NCI-H2171 treated with DMSO at 0.1 percent for 48 hours (cell line): Measurements from ENCODE around the gene RFPL2.
A peak's percentile ranks its signal among the peaks of the same experiment; 100 is the strongest.

ENCODE experiments used
- DNase-seq: peaks from one replicate; lab custom pipeline; 2025; lab: John Stamatoyannopoulos, UW

Gene RFPL2

DNA sequence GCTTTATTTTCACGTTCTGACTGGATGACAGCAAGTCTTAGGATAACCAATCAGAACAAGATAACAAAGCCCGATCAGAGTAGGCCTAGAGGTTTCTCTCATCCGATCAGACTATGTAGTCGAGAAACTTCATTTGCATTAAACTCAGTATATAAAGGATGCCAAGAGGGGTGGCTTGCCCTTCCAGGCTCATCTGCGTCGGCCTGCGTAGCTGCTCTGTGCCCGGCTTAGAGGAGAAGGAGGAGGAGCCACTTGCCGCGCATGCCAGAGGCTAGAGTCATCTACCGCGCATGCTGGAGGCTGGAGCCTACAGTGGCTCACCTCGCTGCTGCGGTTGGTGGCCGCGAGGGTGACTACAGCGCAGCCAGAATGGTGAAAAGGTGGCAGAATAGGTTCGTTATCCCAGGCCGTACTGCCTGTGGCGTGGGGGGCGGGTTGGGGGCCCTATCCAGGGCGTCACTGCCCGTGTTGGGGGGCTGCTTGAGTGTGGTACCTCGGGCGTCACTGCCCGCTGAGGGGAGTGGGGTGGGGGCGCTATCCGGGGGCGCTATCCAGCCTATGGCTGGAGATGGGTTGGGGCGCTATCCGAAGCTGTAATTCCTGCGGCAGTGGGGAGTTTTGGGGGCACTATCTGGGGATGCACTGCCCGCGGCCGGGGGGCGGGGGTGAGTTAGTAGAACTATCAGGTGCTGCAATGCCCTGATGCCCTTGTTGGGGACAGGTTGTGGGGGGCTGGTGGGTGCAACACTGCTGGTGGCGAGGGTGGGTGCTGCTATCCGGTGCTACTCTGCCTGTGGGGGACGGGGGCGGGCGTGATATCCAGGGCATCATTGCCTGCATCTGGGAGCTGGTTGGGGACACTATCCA lies at the start of gene RFPL2:
RFPL2 (minus strand) TSS at position 218 of the 867 bp plus-strand sequence. CDS start 2,622 bp downstream, outside the sequence.
- peak; percentile 91 for DNase-seq

DNA sequence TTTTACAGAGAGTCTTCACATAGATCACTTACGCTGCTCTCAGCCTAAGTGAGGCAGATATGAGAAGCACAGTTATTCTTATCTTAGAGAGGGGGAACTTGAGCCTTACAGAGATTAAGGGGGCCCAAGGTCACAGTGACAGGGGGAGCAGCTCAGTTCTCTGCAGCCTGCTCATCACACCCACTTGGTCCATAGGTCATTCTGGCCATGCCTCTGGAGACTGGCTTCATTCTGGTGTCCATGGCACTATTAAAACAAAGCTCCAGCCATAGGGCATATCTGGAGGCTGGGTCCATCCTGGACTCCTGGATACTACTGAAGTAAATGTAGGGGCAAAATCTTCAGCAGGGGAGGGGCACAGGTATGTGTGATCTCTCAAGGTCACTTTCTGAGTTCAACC lies 44.4 kb upstream of the RFPL2 start:
- no peak for DNase-seq

DNA sequence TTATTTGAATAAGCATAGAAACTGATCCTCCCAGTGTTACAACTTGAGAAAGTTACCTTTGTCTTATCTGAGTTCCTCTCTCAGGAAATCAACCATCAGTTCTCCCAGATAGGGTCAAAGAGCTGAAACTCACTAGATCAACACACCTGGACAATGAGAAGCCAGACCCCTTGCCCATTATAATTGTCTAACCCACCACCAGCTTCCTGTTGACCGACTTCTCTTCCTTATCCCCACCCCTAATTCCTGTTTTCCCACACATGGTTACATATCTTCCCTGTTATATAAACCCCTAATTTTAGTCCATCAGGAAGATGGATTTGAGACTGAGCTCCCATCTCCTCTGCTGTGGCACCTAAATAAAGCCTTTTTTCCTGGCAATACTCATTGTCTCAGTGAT lies 43.4 kb upstream of the RFPL2 start:
- no peak for DNase-seq

DNA sequence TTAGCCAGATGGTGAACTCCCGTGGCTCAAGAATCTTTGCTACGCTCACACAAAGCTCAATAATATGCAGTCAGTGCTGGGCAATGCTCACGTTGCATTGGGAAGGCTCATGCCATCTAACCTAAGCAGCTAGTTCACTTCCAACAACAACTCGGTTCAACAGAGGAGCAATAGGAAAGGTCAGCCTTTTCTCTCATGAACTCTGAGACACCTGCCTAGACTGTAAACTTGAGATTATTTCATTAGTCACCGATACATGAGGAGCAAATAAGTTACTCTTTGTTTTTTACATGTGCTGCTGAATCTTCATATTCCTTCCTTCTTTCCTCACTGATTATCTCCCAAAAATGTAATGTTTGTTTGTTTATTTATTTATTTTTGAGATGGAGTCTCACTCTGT lies 41.3 kb upstream of the RFPL2 start:
- no peak for DNase-seq

DNA sequence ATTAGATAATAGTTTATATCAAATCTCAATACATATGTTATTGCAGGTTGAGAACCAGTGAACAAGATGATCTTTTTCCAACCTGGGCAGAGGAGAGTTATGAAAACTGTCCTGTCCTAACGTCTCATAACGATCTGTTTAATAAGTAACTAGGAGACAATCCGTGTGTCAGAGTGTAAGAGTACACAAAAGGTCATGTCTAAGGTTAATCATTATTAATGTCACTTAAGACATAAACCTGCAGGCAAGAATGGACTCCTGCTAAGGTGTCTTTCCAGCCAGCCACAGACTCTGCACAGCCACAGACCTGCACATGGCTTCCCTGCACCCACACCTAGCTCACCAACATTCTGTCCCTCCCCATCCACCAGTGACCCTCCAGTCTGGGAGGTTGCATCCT lies 40.2 kb upstream of the RFPL2 start:
- DNase-seq: no peak

DNA sequence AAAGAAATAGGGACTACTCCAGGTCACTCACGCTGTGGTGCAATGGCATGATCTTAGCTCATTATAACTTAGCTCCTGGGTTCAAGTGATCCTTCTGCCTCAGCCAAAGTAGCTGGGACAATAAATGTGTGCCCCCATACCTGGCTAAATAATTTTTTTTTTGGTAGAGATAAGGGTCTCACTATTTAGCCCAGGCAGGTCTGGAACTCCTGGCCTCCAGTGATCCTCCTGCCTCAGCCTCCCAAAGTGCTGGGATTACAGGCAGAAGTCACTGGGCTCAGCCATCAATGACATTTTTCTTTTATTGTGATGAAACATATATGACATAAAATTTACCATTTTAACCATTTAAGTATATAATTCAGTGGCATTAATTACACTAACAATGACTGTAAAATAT lies 39.7 kb upstream of the RFPL2 start:
- no peak for DNase-seq

DNA sequence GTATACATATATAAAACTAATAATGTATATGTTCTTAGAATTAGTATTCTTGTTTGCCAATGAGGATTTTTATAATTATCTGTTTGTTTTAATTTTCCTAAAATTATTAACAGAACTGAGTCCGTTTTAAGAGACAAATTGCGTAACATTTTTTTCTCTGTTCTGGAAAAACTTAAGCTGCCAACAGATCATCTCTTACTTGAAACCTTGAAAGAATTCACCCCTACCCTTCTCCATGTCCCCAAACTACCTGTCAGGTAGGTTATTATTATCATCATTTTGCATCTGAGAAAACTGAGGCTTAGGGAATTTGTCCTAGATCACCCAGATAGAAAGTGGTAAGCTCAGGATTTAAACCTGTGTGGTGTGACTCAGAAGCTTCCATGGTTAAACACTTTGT lies 35.6 kb upstream of the RFPL2 start:
- DNase-seq: no peak

DNA sequence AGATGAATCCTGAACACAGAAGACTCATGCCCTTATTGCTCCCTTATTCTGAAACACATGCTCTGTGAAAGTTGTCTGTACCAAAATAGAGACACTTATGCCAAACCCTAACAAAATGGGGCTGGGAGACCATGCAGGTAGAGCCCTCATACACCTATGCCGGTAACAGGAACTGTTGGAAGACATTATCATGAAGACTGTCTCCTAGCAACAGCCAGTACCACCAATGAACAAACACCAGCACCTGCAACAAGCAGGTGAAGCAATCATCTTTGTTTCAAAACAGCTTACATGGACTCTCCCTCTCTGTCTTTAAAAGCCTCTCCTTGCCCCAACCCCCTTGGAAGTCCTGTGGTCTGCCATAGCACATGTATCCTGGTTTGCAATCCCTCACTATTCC lies 33.0 kb upstream of the RFPL2 start:
- no peak for DNase-seq

DNA sequence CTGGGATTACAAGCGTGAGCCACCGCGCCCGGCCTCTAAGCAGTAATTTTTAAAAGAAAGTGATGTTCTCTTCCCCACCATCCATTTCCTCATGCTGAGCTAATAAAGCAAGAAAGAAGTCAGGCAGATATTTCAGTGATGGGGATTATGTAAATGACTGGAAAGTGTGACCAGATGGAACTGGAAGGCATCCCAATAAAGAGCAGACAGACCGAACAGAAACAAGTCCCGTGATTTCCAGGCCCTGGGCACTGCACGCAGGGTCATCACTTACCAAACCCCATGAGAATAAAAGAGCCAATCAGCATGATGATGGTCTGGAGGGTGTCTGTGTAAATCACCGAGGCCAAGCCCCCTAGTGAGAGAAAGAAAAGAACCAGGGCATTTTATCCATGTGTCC lies 32.1 kb upstream of the RFPL2 start:
- no peak for DNase-seq

DNA sequence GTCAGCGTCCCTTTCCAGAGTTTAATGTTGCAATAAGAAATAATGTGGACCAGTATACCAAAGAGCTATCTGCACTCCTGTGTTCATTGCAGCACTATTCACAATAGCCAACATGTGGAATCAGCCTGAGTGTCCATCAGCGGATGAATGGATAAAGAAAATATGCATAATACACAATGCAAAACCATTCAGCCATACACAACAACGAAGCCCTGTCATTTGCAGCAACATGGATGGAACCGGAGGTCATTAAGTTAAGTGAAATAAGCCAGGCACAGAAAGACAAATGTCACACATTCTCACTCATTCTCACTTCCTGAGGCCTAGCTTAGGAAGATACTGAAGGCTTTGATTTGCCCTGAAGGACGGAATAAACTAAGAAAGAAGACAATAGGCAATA lies 28.2 kb upstream of the RFPL2 start:
- DNase-seq: no peak

DNA sequence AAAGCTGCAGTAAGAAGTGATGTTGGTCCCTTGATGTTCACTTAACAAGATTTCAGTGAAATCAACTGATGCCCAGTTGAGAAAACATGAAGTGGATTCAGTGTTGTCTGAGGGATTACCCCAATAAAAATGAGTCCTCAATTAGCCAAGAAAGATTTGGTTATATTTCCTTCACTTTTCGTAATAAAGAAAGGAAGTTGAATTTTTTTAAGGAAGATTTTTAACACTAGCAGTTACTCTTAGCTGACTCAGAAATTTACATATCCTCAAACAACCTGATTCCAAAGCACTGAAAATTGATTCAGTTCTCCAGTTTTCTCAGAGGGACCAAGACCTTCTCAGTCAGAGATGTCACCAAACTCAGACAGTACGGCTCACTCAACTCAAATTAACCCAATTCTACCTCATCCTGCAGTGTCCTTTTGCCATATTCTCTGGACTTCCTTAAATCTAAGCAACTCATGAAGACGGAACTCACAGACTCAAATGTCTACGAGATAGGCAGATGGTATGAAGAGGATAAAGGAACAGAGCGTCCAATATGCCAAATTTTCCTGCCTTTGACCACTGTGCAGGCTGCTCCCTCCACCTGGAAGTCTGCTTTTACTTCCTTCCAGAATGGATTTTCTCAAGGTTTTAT lies 27.4 kb upstream of the RFPL2 start:
- DNase-seq: no peak

DNA sequence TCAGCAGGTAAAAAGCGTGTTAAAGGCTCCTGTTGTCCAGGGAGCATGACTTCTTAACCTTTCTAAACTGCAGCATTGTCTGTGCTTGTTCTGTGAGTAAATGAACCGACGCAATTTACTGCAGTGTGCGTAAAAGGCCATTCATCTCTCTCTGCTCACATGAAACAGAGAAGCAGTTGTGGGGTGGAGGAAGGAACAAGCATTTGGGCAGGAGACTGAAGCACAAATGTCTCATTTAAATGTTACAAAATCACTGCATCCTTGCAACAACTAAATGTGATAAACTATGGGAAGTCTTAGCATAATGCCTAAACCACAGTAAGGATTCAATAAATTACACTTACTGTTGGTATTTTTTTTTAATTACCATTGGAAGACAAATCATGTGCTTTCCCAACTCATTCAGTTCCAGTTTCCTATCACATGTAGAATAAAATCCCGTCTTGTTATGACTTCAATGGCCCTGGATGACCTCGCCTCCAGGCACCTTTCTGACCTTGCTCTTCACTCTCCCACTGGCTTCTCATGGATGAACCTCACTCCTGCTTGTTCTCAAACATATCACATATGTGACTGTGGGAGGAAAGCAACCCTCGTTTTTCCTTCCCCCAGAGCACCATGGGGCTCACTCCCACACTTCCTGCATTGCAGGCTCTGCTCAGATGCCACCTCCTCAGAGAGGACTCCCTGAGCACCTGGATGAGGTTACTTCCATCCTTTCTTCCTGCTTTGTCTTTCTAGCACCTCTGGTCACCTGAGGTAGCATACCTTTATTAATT lies 21.6 kb upstream of the RFPL2 start:
- no peak for DNase-seq

DNA sequence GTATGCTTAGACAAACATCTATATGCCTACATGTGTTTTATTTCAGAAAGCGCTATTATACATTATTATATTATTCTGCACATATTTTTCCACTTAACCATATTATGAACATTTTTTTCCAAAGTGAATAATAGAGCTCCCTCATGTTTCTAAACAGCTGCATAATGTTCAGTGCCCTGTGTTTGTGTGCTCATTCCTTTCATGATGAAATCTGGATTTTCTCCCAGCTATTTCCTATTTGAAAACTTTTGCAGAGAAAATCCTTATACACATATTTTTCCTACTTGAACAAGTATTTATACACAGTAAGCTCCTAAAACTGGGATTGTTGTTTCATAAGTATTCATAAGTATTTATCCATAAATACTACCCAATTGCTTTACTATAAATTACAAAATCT lies 18.1 kb upstream of the RFPL2 start:
- no peak for DNase-seq

DNA sequence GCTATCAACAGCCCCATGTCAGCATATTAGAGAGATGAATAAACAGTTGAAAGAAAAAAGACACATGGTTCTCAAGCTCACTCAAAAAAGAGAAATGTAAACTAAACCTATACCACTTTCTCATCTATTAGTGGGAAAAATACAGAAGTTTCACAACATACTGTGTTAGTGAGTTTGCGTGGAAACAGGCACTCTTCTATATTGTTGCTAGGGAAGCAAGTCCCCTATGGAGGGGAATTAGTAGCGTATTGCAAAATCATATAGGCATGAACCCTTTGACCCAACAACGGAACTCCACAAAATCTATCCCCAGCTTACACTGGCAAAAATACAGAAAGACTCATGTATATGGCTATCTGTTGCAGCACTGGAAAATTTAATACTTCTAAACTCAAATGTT lies 14.2 kb upstream of the RFPL2 start:
- no peak for DNase-seq

DNA sequence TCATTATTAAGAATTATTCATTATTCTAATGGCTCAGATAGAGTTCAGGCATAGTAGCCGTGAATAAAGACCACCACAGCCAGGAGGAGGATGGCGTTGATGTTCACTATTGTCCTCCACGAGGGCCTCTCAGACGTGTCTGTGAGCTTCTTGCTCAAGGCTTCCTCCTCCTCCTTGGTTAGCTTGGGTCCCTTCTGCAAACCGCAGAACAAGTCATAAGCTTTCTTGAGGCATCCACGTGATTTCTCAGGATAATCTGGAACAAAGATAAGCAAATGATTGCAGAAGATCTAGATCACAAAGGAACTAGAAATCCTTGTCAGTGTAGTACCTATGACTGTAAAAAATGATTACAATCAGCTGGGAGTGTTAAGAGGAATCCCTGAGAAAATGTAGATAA lies 13.6 kb upstream of the RFPL2 start:
- no peak for DNase-seq

DNA sequence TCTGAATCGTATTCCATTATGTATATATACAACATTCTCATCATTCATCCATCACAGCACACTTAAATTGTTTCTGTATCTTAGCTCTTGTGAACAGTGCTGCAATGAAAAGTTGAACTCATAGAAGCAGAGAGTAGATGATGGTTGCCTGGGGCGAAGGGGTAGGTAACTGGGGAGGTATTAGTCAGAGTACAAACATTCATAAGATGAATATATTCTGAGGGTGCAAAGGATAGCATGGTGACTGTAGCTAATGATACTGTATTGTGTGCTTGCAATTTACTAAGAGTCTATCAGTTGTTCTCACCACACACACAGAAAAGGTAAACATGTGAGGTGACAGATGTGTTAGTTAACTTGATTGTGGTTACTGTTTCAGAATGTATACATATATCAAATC lies 12.6 kb upstream of the RFPL2 start:
- DNase-seq: no peak

DNA sequence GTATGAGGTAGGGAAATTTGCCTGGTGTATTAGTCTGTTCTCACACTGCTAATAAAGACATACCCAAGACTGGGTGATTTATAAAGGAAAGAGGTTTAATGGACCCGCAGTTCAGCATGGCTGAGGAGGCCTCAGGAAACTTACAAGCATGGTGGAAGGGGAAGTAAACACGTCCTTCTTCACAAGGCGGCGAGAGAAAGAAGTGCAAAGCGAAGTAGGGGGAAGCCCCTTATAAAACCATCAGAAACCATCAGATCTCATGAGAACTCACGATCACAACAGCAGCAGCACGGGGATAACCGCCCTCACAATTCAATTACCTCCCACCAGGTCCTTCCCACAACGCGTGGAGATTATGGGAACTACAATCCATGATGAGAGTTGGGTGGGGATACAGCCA lies 12.0 kb upstream of the RFPL2 start:
- no peak for DNase-seq

DNA sequence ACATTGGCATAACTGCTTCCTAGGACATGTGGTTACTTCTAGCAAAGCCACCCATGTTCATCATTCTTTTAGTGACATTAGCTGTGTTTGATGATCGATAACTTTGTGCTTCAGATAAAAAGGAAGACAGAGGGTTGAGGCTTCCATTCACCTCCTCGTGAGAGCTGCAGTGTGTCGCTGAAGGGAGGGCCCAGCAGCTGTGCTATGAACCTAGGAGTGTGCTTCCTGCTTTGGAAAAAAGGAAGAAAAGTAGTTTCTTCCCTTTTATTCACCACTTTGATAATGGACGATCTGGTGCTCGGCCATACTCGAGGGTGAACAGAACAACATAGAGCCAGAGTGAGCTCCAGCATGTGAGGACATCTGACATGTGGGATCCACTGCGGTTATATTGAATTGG lies 6.1 kb upstream of the RFPL2 start:
- no peak for DNase-seq

DNA sequence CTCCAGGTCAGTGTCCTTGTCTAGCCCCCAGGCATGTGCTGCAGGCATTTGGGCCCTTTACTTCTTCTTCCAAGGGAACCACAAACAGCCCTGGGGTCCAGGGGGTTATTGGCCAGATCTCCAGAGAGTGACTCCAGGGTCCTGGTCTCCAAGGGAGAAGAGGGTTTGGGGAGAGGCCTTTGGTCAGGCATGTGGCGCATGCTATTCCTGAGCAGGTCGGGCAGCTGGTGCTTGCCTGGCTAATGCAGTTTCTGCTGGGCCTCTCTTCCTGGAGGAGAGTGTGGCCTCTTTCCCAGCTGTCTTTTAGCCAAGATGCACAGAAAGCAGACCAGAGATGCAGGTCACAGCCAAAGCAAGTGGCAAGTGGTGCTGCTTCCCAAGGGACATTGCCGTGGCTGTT lies 3.8 kb upstream of the RFPL2 start:
- no peak for DNase-seq

DNA sequence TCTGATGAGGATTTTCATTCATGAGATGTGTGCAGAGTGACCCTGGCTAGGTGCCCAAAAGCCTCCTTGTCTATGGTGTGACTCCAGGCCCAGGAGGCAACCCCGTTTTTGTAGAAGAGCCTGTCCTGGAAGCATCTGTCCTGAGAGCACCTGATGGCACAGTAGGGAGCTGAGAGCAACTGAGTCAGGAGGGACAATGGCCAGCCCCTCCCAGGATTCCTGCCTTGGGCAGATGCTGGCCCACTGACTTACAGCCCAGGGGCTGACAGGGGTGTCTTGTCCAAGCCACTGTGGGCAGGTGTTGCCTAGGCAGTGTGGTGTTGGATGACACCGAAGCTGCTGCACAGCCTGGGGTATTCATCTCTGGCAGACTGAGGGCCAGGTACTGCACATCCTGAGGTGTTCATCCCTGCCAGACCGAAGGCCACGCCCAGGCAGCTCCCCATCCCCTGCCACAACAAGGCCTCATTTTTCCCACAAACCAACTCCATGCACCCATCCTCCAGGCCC lies 3.2 kb upstream of the RFPL2 start:
- no peak for DNase-seq

DNA sequence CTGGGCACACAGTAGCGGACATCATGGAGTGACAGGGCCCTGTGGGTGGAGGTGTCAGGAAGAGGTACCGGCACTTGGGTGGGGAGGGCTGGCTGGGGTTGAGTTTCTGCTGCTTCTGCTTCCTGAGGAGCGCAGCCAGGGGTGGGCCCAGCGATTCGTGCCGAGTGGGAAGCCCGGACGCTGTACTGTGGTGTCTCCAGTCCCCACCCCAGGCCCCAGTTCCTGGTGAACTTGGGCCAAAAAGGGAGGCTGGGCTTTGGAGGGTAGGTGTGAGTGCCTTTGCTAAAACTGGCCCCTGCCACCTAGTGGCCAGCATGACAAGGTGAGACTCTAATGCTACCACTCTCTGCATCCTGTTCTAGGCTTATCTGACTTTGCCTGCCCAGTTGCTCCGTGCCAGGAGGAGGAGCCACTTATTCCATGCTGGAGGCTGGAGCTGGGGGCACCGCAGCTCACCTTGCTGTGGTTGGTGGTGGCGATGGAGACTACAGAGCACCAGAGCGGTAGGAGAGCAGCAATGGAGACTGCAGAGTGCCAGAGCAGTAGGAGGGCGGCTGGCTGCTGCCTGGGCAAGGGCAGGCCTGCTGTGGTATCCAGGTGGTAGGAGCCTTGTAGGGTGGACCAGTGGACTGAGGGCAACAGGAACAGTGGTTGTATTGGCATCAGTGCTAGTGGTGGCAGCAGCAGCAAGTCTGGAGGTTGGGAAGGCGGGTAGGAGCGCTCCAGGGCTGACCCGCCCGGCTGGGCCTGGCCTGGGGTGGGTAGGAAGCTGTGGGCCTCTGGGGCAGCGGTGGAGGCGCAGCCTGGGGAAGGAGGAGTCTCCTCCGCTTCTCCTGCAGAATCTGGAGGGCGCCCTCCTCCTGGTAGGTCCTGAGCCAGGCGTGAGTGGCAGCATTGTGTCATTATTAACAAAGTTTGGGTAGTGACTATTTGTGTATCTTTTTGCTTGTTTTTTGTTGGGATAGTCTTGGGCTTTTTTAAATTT lies 2.2 kb upstream of the RFPL2 start:
- peak; percentile 4 for DNase-seq
